AG04449 (cell line): Measurements from ENCODE around the gene TBC1D3B.

Experiments used
- CTCF ChIA-PET: fragments of 350-600 bp; formaldehyde crosslinking; extraction: SDS; loops from one replicate; lab custom pipeline; 2021; ENCODE audit warnings: antibody characterized with exemption; lab: Yijun Ruan, JAX
- POLR2A ChIA-PET: fragments of 400-600, 350-600 bp; formaldehyde crosslinking; extraction: SDS; loops from one replicate; lab custom pipeline; 2020; ENCODE audit warnings: antibody characterized with exemption, inconsistent platforms; lab: Yijun Ruan, JAX
- DNase-seq: peaks from one replicate; pipeline ENCODE4 v3.0.0-alpha.2; 2010; ENCODE audit warnings: low read depth, low spot score
- H3K4me3 ChIP-seq: 2 replicates; pipeline ENCODE4 v1.5.1; 2011; ENCODE audit warnings: low read depth, mild to moderate bottlenecking, control low read depth, low read length
- TF ChIP-seq, protein P1 (sequence below): IDR thresholded peaks from one replicate; pipeline ENCODE4 v1.5.1; 2011; ENCODE audit warnings: mild to moderate bottlenecking, moderate library complexity, low read length, control low read depth, inconsistent platforms; ENCODE audit not compliant: insufficient read depth; ENCODE audit errors: missing control alignments

TBC1D3B gene

DNA sequence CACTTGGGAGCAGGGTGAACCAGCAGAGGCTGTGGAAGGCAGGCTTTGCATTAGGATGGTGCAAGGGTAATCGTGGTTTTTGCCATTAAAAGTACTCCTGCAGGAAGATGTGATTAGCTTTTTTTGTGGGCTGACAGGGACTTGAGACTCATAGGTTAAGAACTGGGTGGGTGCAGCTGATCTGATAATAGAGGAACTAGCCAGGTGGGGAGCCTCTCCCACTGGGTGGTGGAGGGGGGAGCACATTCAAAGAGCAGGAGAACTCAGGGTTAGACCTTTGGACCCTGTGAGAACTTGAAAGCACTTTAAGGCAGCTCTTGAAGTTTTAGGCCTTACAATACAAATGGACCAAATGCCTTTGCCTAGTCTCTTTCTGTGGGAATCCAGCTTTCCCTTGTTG lies 40.4 kb downstream of the TBC1D3B start:
- POLR2A ChIA-PET: no interaction called here

DNA sequence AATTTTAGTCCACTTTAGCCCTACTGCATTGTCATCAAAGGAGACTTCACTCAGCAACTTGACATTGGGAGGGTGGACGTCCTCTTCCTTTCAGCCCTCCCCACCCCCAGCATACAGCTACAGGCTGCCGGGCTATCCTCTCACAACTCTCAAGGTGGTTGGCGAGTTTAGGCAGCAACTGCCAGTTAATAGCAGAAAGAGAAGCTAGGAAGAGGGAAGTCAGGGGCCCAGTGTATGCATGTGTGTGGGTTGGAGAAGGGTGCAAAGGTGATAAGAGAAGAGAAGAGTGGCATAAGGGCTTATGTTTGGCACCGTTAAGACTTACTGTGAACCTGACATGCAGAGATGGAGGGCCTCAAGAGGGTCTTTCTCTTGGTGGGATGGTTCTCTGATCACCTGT lies 41.0 kb downstream of the TBC1D3B start:
- no peak overlapping the region for H3K4me3 ChIP-seq
- POLR2A ChIA-PET: no interaction called here
- TF ChIP-seq, protein P1, sequence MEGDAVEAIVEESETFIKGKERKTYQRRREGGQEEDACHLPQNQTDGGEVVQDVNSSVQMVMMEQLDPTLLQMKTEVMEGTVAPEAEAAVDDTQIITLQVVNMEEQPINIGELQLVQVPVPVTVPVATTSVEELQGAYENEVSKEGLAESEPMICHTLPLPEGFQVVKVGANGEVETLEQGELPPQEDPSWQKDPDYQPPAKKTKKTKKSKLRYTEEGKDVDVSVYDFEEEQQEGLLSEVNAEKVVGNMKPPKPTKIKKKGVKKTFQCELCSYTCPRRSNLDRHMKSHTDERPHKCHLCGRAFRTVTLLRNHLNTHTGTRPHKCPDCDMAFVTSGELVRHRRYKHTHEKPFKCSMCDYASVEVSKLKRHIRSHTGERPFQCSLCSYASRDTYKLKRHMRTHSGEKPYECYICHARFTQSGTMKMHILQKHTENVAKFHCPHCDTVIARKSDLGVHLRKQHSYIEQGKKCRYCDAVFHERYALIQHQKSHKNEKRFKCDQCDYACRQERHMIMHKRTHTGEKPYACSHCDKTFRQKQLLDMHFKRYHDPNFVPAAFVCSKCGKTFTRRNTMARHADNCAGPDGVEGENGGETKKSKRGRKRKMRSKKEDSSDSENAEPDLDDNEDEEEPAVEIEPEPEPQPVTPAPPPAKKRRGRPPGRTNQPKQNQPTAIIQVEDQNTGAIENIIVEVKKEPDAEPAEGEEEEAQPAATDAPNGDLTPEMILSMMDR: no peak
- CTCF ChIA-PET: interaction anchor here (6.6 kb wide), 1 partner anchor 12 kb away, joined by 79 read pairs; no protein-coding TSS in a partner anchor
- no peak for DNase-seq

More for the DNA sequence above, 40.4 kb downstream of the TBC1D3B start:
- no peak overlapping the region for H3K4me3 ChIP-seq
- CTCF ChIA-PET: interaction anchor here (6.6 kb wide), 1 partner anchor 12 kb away, joined by 79 read pairs; no protein-coding TSS in a partner anchor
- no peak for DNase-seq
- TF ChIP-seq, protein P1: no peak

DNA sequence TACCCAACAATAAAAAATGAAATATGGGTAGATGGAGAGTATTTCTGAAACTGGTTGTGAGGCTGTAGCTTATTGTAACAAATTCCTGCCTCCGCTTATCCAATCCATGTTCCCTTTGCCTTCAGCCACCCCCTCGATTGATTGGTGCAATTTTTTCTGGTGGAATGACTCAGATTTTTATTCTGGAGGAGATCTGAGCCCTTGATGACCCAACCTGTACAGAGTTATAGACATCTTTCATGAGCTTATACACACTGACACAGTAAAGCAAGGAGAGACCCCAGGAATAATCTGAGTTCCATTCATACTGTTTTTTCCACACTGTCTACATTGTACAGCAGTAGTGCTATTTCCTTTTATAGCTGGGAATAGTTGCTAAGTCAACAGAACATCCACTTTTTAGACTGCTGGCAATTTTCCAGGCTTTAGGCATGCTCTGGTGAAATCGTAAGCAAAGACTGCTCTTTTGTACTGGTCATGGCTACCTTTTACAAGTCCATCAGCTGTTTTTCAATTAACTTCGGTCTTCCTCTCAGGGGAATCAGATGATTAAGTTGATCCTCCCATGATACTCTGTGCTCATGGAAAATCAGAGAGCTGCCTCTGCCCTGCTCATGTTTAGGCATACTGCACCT lies 42.7 kb downstream of the TBC1D3B start:
- ChIA-PET POLR2A (interaction anchor here (0.6 to 1.8 kb wide), 2 partner anchors 49 to 54 kb away, joined by 3 to 4 read pairs; no protein-coding TSS in a partner anchor), CTCF (interaction anchor here (1.5 to 6.6 kb wide), 2 partner anchors 10 to 14 kb away, joined by 4 to 79 read pairs; no protein-coding TSS in a partner anchor)
- no peak for DNase-seq
- no peak overlapping the region for H3K4me3 ChIP-seq
- TF ChIP-seq, protein P1: no peak

DNA sequence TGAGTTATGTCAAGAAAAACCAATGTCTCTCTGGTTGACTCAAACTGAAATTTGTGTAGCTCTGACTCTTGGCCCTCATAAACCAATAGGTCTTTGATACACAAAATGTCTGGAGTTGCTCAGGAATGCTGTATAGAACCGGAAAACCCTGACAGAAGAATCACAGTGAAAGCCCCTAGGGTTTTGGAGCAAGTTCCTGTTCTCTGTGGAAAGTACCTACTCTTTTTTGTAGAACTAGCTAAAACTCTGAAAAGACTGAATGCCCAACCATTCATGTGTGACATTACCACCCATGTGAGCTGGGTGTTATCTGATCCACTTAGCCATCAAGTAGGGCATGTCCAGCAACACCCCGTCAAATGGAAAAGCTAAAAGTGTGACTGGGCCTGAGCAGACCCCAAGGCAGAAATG lies 44.0 kb downstream of the TBC1D3B start:
- TF ChIP-seq, protein P1: no peak
- ChIA-PET CTCF (interaction anchor here (1.2 to 6.6 kb wide), 3 partner anchors 9 to 15 kb away, joined by 3 to 79 read pairs (median 4); no protein-coding TSS in a partner anchor), POLR2A (no interaction called here)
- no peak for DNase-seq
- H3K4me3 ChIP-seq: no peak overlapping the region

DNA sequence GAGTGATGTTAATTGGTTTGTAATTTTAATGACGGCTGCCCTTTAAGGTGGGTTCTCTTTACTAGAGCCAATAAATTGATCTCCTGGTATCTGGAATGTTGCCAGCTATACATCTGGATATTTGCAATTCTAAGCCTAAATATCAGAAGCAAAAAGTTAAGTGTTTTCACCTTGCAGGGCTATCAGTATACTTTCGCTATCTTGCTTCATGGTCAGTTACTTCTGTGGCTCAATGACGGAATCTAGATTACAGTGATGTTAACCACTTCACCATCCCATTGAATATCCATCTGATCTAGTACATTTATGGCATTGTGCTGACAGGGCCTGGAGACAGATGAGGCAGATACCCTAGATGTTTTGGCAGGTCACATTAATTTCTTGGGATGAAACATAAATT lies 44.5 kb downstream of the TBC1D3B start:
- no peak for DNase-seq
- TF ChIP-seq, protein P1: no peak
- no peak overlapping the region for H3K4me3 ChIP-seq
- POLR2A ChIA-PET: no interaction called here
- CTCF ChIA-PET: interaction anchor here (1.2 to 6.6 kb wide), 2 partner anchors 8 to 16 kb away, joined by 3 to 79 read pairs; no protein-coding TSS in a partner anchor

DNA sequence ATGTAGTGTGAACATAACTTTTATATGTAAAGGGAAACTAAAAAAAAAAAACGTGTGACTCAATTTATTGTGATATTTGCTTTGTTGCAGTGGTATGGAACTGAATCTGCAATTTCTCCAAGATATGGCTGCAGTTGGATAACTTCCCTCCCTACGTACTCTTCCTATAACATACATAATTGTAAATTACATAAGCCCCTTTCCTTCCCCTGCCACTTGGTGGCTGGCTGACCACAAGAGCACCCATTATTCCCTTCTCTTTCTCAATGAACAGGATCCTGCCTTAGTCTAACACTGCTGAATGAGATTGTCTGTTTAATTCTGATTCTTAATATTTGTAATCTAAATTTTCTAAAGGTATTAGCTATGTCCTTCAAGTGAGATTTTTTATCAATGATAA lies 45.0 kb downstream of the TBC1D3B start:
- TF ChIP-seq, protein P1: no peak
- H3K4me3 ChIP-seq: no peak overlapping the region
- POLR2A ChIA-PET: no interaction called here
- CTCF ChIA-PET: interaction anchor here (6.6 kb wide), 1 partner anchor 16 kb away, joined by 79 read pairs; no protein-coding TSS in a partner anchor
- DNase-seq: no peak
